GM12892 (cell line): Measurements from ENCODE around the gene TBC1D14.

ENCODE experiments used
- POLR2A ChIP-seq: IDR thresholded peaks from 2 replicates; pipeline ENCODE4 v1.6.1; 2011; ENCODE audit warnings: low read depth, low read length, control low read depth
- POLR2AphosphoS5 ChIP-seq: IDR thresholded peaks from 2 replicates; pipeline ENCODE4 v1.6.1; 2011; ENCODE audit warnings: low read depth, low read length, control low read depth
- TAF1 ChIP-seq: IDR thresholded peaks from 2 replicates; pipeline ENCODE4 v1.6.1; 2011; ENCODE audit warnings: low read depth, mild to moderate bottlenecking, control low read depth, low read length, borderline replicate concordance

- TF ChIP-seq POLR2A (no peak), POLR2AphosphoS5 (no peak), TAF1 (no peak)
These were observed 16.8 kb upstream of the TBC1D14 start for GRCh38 chr4:6892909-6893202.
